Measurements from ENCODE around the gene ALLC. TPM values are rescaled to one million over a fixed set of nuclear protein-coding genes. Genes with fewer than 3 reads are reported as not detected.

The ALLC gene
- total RNA-seq, 1 donor from 2014 or later: not detected

DNA sequence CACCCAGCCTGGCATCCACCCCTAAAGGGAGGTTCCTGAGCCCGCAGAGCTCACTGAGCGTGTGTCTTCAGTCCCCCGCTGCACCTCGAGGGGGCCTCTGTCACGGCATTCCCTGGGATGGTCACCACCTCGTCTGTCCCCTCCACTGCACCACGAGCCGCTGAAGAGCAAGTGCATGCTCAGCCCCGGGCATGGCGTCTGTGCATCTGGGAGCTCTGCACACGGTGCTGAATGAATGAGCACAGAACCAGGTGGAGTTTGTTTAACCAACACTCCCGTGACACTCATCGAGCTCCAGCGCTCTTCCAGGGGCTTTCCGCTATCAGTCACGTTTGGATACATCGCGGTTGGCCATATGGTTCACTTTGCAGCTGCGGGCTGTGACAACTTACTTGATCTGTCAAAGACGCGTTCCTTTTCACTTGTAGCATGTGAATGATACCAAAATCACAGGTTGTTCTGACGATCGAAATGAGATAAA, 9.2 kb downstream of the ALLC start:
- H3K9me3 Mint-ChIP-seq (ENCODE audit: low read depth): no peaks in the 10 kb centered on the region
- TF ChIP-seq, protein P1, sequence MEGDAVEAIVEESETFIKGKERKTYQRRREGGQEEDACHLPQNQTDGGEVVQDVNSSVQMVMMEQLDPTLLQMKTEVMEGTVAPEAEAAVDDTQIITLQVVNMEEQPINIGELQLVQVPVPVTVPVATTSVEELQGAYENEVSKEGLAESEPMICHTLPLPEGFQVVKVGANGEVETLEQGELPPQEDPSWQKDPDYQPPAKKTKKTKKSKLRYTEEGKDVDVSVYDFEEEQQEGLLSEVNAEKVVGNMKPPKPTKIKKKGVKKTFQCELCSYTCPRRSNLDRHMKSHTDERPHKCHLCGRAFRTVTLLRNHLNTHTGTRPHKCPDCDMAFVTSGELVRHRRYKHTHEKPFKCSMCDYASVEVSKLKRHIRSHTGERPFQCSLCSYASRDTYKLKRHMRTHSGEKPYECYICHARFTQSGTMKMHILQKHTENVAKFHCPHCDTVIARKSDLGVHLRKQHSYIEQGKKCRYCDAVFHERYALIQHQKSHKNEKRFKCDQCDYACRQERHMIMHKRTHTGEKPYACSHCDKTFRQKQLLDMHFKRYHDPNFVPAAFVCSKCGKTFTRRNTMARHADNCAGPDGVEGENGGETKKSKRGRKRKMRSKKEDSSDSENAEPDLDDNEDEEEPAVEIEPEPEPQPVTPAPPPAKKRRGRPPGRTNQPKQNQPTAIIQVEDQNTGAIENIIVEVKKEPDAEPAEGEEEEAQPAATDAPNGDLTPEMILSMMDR (IDR thresholded peaks at IDR 0.05): no peak
- no peaks in the 10 kb centered on the region for H3K36me3 Mint-ChIP-seq (ENCODE audit: low read depth)
- no peak overlapping the region for H3K27ac Mint-ChIP-seq (ENCODE audit: unreplicated experiment)
- H3K4me1 Mint-ChIP-seq (ENCODE audit: low read depth): no peaks in the 10 kb centered on the region
- H3K27me3 Mint-ChIP-seq (ENCODE audit: low read depth): peaks cover 8% of the 10 kb centered on the region
- no peak for DNase-seq (ENCODE audit: low spot score)
- H3K4me3 Mint-ChIP-seq (ENCODE audit: unreplicated experiment): no peak overlapping the region

DNA sequence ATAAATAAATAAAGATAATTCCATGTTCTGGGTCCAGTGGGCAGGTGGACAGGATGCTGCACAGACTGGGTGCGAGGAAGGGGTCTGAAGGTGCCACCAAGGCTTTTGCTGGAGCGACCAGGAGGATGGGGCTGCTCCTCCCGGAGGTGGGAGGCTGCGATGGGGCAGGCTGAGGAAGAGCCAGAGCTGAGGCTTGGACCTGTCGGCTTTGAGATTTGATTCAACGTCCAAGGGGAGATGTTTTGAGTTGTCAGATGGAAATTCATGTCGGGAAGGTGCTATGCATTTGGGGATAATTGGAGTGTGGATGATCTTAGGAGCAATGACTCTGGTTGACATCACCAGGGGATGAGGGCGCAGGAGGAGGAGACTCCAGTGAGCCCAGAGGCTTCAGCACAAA, 11.7 kb downstream of the ALLC start:
- DNase-seq (ENCODE audit: low spot score): no peak
- TF ChIP-seq, protein P1 (IDR thresholded peaks at IDR 0.05): no peak
- Mint-ChIP-seq H3K4me1 (ENCODE audit: low read depth) (no peaks in the 10 kb centered on the region), H3K27ac (ENCODE audit: unreplicated experiment) (no peak overlapping the region), H3K9me3 (ENCODE audit: low read depth) (no peaks in the 10 kb centered on the region), H3K4me3 (ENCODE audit: unreplicated experiment) (no peak overlapping the region), H3K27me3 (ENCODE audit: low read depth) (peaks cover 18% of the 10 kb centered on the region), H3K36me3 (ENCODE audit: low read depth) (no peaks in the 10 kb centered on the region)

GRCh38 chr2:3670376-3670775, 12.4 kb downstream of the ALLC start:
- no peak overlapping the region for H3K4me3 Mint-ChIP-seq (ENCODE audit: unreplicated experiment)
- no peaks in the 10 kb centered on the region for H3K36me3 Mint-ChIP-seq (ENCODE audit: low read depth)
- H3K27ac Mint-ChIP-seq (ENCODE audit: unreplicated experiment): no peak overlapping the region
- no peak for DNase-seq (ENCODE audit: low spot score)
- no peaks in the 10 kb centered on the region for H3K9me3 Mint-ChIP-seq (ENCODE audit: low read depth)
- peaks cover 18% of the 10 kb centered on the region for H3K27me3 Mint-ChIP-seq (ENCODE audit: low read depth)
- no peaks in the 10 kb centered on the region for H3K4me1 Mint-ChIP-seq (ENCODE audit: low read depth)
- TF ChIP-seq, protein P1 (IDR thresholded peaks at IDR 0.05): no peak

- Mint-ChIP-seq H3K9me3 (ENCODE audit: low read depth) (no peaks in the 10 kb centered on the region), H3K4me1 (ENCODE audit: low read depth) (no peaks in the 10 kb centered on the region), H3K27ac (ENCODE audit: unreplicated experiment) (no peak overlapping the region), H3K27me3 (ENCODE audit: low read depth) (peaks cover 18% of the 10 kb centered on the region), H3K36me3 (ENCODE audit: low read depth) (no peaks in the 10 kb centered on the region), H3K4me3 (ENCODE audit: unreplicated experiment) (no peak overlapping the region)
- no peak for DNase-seq (ENCODE audit: low spot score)
- TF ChIP-seq, protein P1 (IDR thresholded peaks at IDR 0.05): no peak
Observed at GRCh38 chr2:3670941-3671340, 12.9 kb downstream of the ALLC start.

DNA sequence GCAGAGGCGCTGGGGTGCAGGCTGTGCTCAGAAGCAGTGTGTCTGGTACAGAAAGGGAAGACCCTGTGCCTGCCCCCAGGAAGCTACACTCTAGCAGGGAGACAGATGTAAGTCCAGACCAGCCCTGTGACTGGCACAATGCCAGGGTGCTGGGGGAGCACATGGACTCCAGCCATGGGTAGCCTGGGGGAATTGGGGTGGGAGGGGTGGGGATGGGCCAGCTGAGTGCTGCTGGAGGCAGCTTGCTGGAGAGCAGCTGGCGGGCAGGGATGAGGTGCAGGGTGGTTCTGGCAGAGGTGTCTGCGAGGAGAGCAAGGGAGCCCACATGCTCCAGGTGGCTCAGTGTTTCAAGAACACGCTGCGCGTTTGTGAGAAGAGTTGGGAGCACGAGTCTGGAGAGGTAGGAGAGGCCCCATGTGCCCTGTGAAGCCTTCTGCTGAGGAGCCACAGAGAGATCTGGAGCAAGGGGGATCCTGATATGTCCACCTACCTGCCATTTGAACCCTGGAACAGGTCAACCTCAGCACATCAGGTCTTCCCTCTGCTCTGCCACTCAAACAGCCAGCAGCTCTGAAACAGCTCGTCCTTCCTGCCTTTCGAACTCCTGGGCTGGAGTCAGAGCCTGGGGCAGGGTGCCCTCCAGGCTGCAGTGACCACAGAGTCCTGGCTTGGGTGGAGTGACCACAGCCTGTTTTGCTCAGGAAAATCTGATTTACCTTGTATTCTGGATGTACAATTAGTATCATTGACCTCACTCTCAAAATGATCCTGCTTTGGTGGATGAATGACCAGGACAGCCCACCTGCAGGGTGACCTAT, 15.1 kb downstream of the ALLC start:
- TF ChIP-seq, protein P1 (IDR thresholded peaks at IDR 0.05): no peak
- Mint-ChIP-seq H3K27ac (ENCODE audit: unreplicated experiment) (no peak overlapping the region), H3K9me3 (ENCODE audit: low read depth) (no peaks in the 10 kb centered on the region), H3K4me1 (ENCODE audit: low read depth) (no peaks in the 10 kb centered on the region), H3K27me3 (ENCODE audit: low read depth) (peaks cover 17% of the 10 kb centered on the region), H3K4me3 (ENCODE audit: unreplicated experiment) (no peak overlapping the region), H3K36me3 (ENCODE audit: low read depth) (no peaks in the 10 kb centered on the region)
- no peak for DNase-seq (ENCODE audit: low spot score)
